NB4 (cell line): Measurements from ENCODE around the gene SMOC2.

Experiments
- MYC ChIP-seq: IDR thresholded peaks from 2 replicates; pipeline ENCODE4 v1.6.1; 2011; ENCODE audit warnings: low read depth, low read length
- POLR2A ChIP-seq: IDR thresholded peaks from 2 replicates; pipeline ENCODE4 v1.6.1; 2011; ENCODE audit warnings: mild to moderate bottlenecking; ENCODE audit not compliant: insufficient read length; ENCODE audit errors: extremely low read depth
- TF ChIP-seq, protein P1 (sequence below): IDR thresholded peaks from one replicate; pipeline ENCODE4 v1.5.1; 2012; ENCODE audit warnings: low read depth, low read length

DNA sequence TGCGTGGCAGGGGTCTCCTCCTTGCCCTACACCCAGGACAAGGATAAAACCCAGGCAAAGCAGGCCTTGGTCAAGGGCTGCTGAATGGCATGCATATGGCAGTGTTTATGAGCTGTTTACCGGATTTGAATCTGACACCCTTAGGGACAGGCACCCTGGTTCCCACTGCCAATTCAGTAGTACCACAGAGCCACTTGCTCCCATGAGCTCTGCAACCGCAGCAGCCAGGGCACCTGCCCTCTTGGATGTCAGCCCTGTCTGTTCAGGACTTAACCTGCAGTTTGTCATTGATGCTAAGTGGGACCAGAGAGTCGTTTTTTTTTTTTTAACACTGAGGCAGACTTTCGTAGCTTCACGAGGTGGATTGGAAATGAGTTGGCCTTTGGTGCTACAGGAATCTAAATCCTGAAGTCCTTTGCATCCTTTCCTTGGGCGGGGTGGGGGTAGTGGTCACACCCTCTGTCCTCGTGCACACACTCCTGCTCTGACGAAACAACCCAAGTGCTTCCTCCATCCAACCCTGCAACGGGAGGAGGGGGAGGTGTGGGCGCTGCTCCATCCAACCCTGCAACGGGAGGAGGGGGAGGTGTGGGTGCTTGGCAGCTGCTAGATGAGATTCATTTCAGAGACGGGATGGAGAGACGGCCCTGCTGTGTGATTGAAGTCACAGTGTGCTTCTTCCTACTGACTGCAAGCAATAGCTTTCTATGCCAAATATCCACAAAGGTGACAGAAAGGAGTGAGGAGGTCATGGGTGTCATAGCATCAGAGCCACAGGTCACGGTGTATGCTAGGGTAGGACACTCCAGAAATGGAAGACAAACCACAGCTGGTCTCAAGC lies 166.5 kb downstream of the SMOC2 start:
- TF ChIP-seq, protein P1, sequence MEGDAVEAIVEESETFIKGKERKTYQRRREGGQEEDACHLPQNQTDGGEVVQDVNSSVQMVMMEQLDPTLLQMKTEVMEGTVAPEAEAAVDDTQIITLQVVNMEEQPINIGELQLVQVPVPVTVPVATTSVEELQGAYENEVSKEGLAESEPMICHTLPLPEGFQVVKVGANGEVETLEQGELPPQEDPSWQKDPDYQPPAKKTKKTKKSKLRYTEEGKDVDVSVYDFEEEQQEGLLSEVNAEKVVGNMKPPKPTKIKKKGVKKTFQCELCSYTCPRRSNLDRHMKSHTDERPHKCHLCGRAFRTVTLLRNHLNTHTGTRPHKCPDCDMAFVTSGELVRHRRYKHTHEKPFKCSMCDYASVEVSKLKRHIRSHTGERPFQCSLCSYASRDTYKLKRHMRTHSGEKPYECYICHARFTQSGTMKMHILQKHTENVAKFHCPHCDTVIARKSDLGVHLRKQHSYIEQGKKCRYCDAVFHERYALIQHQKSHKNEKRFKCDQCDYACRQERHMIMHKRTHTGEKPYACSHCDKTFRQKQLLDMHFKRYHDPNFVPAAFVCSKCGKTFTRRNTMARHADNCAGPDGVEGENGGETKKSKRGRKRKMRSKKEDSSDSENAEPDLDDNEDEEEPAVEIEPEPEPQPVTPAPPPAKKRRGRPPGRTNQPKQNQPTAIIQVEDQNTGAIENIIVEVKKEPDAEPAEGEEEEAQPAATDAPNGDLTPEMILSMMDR: no peak
- no peak for TF ChIP-seq POLR2A
- no peak for TF ChIP-seq MYC
